Brain microvascular endothelial cell (primary cell): ENCODE data around the gene RFPL4A.

Experiments
- DNase-seq: peaks from one replicate; pipeline ENCODE4 v3.0.0-alpha.2; 2020
- H3K27ac ChIP-seq: fragments of 250-450 bp; sonication (Bioruptor Pico); 2 replicates; pipeline ENCODE4 v1.5.1; 2020; ENCODE audit warnings: mild to moderate bottlenecking, moderate library complexity
- H3K27me3 ChIP-seq: fragments of 250-450 bp; sonication (Bioruptor Pico); replicated peaks from 2 replicates; pipeline ENCODE4 v1.5.1; 2020; ENCODE audit warnings: mild to moderate bottlenecking
- H3K36me3 ChIP-seq: fragments of 250-450 bp; sonication (Bioruptor Pico); replicated peaks from 2 replicates; pipeline ENCODE4 v1.5.1; 2020; ENCODE audit warnings: mild to moderate bottlenecking
- H3K4me3 ChIP-seq: 2 replicates; pipeline ENCODE4 v1.5.1; 2011; ENCODE audit warnings: low read depth, mild to moderate bottlenecking, control low read depth, low read length, moderate library complexity
- in situ Hi-C: cut with HindIII; loops from 2 replicates; pipeline ENCODE4 v1.10.0; 2017; ENCODE audit warnings: low sequenced_read_pairs, low pct_ligation_motif_present
- TF ChIP-seq, protein P1 (sequence below): IDR thresholded peaks from 2 replicates; pipeline ENCODE4 v1.5.1; 2011; ENCODE audit warnings: low read depth, mild to moderate bottlenecking, moderate library complexity, low read length, control low read depth, inconsistent platforms; ENCODE audit errors: missing control alignments

The RFPL4A gene

DNA sequence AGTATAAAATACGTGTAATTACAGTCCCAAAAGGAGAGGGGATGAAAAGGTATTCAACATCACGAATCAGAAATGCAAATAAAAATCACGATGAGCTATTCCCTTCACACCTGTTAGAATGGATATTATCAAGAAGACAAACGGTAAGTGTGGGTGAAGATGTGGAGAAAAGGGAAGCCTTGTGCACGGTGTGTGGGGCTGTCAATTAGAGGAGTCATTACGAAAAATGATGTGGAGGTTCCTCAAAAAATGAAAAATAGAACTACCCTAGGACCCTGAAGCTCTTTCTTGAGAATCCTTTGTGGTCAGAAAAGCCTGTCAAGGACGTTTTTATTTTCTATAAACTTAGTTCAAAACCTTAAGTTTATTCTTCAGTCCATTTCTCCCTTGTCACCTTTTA lies 53.6 kb downstream of the RFPL4A start:
- no peak overlapping the region for H3K4me3 ChIP-seq
- H3K27ac ChIP-seq: no peak overlapping the region
- no peaks in the 10 kb centered on the region for H3K27me3 ChIP-seq
- H3K36me3 ChIP-seq: no peaks in the 10 kb centered on the region
- TF ChIP-seq, protein P1, sequence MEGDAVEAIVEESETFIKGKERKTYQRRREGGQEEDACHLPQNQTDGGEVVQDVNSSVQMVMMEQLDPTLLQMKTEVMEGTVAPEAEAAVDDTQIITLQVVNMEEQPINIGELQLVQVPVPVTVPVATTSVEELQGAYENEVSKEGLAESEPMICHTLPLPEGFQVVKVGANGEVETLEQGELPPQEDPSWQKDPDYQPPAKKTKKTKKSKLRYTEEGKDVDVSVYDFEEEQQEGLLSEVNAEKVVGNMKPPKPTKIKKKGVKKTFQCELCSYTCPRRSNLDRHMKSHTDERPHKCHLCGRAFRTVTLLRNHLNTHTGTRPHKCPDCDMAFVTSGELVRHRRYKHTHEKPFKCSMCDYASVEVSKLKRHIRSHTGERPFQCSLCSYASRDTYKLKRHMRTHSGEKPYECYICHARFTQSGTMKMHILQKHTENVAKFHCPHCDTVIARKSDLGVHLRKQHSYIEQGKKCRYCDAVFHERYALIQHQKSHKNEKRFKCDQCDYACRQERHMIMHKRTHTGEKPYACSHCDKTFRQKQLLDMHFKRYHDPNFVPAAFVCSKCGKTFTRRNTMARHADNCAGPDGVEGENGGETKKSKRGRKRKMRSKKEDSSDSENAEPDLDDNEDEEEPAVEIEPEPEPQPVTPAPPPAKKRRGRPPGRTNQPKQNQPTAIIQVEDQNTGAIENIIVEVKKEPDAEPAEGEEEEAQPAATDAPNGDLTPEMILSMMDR: no peak
- in situ Hi-C loops: no loop called here
- no peak for DNase-seq
